C1 segment of cervical spinal cord (tissue), 14 donors: ENCODE data around the gene NEB.

Experiments
- DNase-seq, 14 donors: peaks; one replicate each; lab custom pipeline; 2025; lab: John Stamatoyannopoulos, UW

NEB gene

GRCh38 chr2:151483546-151483945, 250.7 kb downstream of the NEB start:
- no peak for DNase-seq

- DNase-seq, result no peak
Measured at GRCh38 chr2:151482171-151482725, 252.0 kb downstream of the NEB start.

- no peak for DNase-seq
Measured at GRCh38 chr2:151481744-151482143, 252.5 kb downstream of the NEB start.

GRCh38 chr2:151478011-151478410, 256.3 kb downstream of the NEB start:
- no peak for DNase-seq

GRCh38 chr2:151476287-151476686, 258.0 kb downstream of the NEB start:
- no peak for DNase-seq

GRCh38 chr2:151475071-151475470, 259.2 kb downstream of the NEB start:
- no peak for DNase-seq

- DNase-seq, result no peak
Measured at GRCh38 chr2:151472966-151473365, 261.3 kb downstream of the NEB start.

GRCh38 chr2:151470556-151470955, 263.7 kb downstream of the NEB start:
- DNase-seq, result no peak

- no peak for DNase-seq
Measured at GRCh38 chr2:151465771-151466170, 268.5 kb downstream of the NEB start.

- DNase-seq, result no peak
Measured at GRCh38 chr2:151459358-151459757, 274.9 kb downstream of the NEB start.

- no peak for DNase-seq
Measured at GRCh38 chr2:151439127-151439526, 295.1 kb downstream of the NEB start.

GRCh38 chr2:151438506-151438905, 295.8 kb downstream of the NEB start:
- no peak for DNase-seq

GRCh38 chr2:151437630-151438029, 296.6 kb downstream of the NEB start:
- no peak for DNase-seq
